ENCODE results near the gene GPR85. TPM values are rescaled to one million over a fixed set of nuclear protein-coding genes. Genes with fewer than 3 reads are reported as not detected.

The GPR85 gene
- total RNA-seq, 4 donors from 2014 or later, result 0.19 to 0.31 (median 0.26) TPM; not detected in 1

- WGBS, 2 donors, result 74 to 90% methylated on average over 1 of the region's 1 CpG
- H3K4me1 ChIP-seq, result no peaks in the 10 kb centered on the region
- no peak for TF ChIP-seq POLR2A (IDR thresholded peaks at IDR 0.05)
- no peak for TF ChIP-seq CTCF (IDR thresholded peaks at IDR 0.05)
- no peak for DNase-seq
- intact Hi-C loops (cut with DNase I), result no loop called here
- H3K4me3 ChIP-seq, result no peak overlapping the region
- no peaks in the 10 kb centered on the region for H3K9me3 ChIP-seq
- H3K27me3 ChIP-seq, result no peaks in the 10 kb centered on the region
- H3K27ac ChIP-seq, result no peak overlapping the region
- H3K36me3 ChIP-seq, result no peaks in the 10 kb centered on the region
Measured at GRCh38 chr7:113093561-113093960, 6.9 kb upstream of the GPR85 start.

GRCh38 chr7:113092762-113093161 lies 6.1 kb upstream of the GPR85 start:
- Histone ChIP-seq H3K36me3 (no peaks in the 10 kb centered on the region), H3K27me3 (no peaks in the 10 kb centered on the region), H3K27ac (no peak overlapping the region), H3K9me3 (no peaks in the 10 kb centered on the region), H3K4me1 (no peaks in the 10 kb centered on the region), H3K4me3 (no peak overlapping the region)
- no peak for DNase-seq
- TF ChIP-seq CTCF (IDR thresholded peaks at IDR 0.05) (no peak), POLR2A (IDR thresholded peaks at IDR 0.05) (no peak)
- WGBS, 2 donors, result 71 to 86% methylated on average over 1 of the region's 1 CpG
- intact Hi-C loops (cut with DNase I), result no loop called here

- 42 to 46% methylated on average over 15 of the region's 15 CpGs for WGBS, 2 donors
- H3K27me3 ChIP-seq, result peaks cover 0 to 12% (median 0%) of the 10 kb centered on the region in 4 donors
- H3K4me1 ChIP-seq, result peaks cover 0 to 18% (median 5%) of the 10 kb centered on the region in 3 donors
- no peaks in the 10 kb centered on the region for H3K9me3 ChIP-seq
- H3K4me3 ChIP-seq, result peak overlapping the region in 3 of 4 donors; percentile 42 to 71 (median 52)
- TF ChIP-seq POLR2A (IDR thresholded peaks at IDR 0.05) (no peak), CTCF (IDR thresholded peaks at IDR 0.05) (no peak)
- peak overlapping the region in 2 of 4 donors; percentile 8 to 50 for H3K27ac ChIP-seq
- H3K36me3 ChIP-seq, result no peaks in the 10 kb centered on the region
- intact Hi-C loops (cut with DNase I), result no loop called here
- no peak for DNase-seq
Measured at GRCh38 chr7:113087071-113087998, 708 bp upstream of the GPR85 start.

GRCh38 chr7:113085781-113086390 lies 741 bp downstream of the GPR85 start:
- intact Hi-C loops (cut with DNase I), result no loop called here
- H3K4me3 ChIP-seq, result peak overlapping the region in 3 of 4 donors; percentile 42 to 71 (median 52)

More at GRCh38 chr7:113085781-113086390, 741 bp downstream of the GPR85 start:
- H3K4me1 ChIP-seq, result peaks cover 0 to 18% (median 5%) of the 10 kb centered on the region in 3 donors
- H3K36me3 ChIP-seq, result no peaks in the 10 kb centered on the region
- TF ChIP-seq POLR2A (IDR thresholded peaks at IDR 0.05) (no peak), CTCF (IDR thresholded peaks at IDR 0.05) (no peak)
- H3K9me3 ChIP-seq, result no peaks in the 10 kb centered on the region
- no peak for DNase-seq
- peaks cover 0 to 12% (median 0%) of the 10 kb centered on the region in 4 donors for H3K27me3 ChIP-seq
- 17 to 26% methylated on average over 12 to 16 of the region's 16 CpGs for WGBS, 2 donors
- no peak overlapping the region for H3K27ac ChIP-seq
